GM20431 (cell line): Measurements from ENCODE around the gene TMEM202.
"Not testable (repeated sequence)": the region's sequence is repeated elsewhere in the genome, so short reads cannot be mapped to it uniquely, and the experiment has no call there.

Experiments
- in situ Hi-C: fragments of 300-500 bp; cut with MseI, MboI; formaldehyde crosslinking; loops from one replicate; pipeline ENCODE4 v1.15.0; 2020; ENCODE audit warnings: low sequenced_read_pairs; ENCODE audit not compliant: unreplicated experiment

Gene TMEM202

GRCh38 chr15:72396331-72396730, 1.8 kb upstream of the TMEM202 start:
- in situ Hi-C loops = not testable (repeated sequence)

DNA sequence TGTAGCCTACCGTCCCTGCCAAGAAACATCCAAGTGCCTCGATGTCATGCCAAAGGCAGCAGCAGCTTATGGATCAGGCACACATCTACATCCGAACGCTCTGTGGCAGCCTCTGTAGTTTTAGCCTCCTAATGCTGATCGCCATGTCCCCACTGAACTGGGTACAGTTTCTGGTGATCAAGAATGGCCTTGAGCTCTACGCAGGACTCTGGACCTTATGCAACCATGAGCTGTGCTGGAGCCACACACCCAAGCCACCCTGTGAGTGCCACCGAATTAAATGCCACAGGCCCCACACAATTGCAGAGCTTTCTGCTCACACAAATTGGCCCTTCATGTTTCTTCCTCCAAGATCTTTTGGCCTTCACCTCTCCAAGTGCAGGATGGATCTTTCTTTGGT, 543 bp downstream of the TMEM202 start:
- in situ Hi-C loops = no loop called here

GRCh38 chr15:72402726-72403125, 4.6 kb downstream of the TMEM202 start:
- in situ Hi-C loops = no loop called here

- in situ Hi-C loops = no loop called here
Observed at GRCh38 chr15:72404356-72404755, 6.3 kb downstream of the TMEM202 start.

- in situ Hi-C loops = no loop called here
Observed at GRCh38 chr15:72404841-72405240, 6.7 kb downstream of the TMEM202 start.

GRCh38 chr15:72406936-72407335, 8.8 kb downstream of the TMEM202 start:
- in situ Hi-C loops = no loop called here

- in situ Hi-C loops = no loop called here
Observed at GRCh38 chr15:72411111-72411510, 13.0 kb downstream of the TMEM202 start.

- in situ Hi-C loops = no loop called here
Observed at GRCh38 chr15:72411544-72411943, 13.4 kb downstream of the TMEM202 start.

GRCh38 chr15:72413337-72413736, 15.2 kb downstream of the TMEM202 start:
- in situ Hi-C loops = not testable (repeated sequence)

DNA sequence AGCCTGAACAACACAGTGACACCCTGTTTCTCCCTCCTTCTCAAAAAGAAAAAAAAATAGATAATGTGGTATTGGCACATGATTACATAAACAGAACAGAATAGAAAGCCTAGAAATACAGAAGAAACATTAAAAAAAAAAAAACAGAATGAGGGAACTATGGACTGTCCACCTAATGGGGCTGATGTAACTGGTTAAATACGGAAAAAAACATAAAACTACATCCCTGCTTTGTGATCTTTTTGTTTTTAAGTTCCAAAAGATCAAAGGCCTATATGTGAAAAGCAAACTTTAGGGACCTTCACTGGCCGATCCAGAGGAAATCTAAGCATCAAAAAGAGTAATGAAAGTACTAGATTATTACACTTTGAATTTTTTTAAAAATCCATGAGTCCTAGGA, 17.2 kb downstream of the TMEM202 start:
- in situ Hi-C loops = no loop called here

GRCh38 chr15:72419768-72420167, 21.7 kb downstream of the TMEM202 start:
- in situ Hi-C loops = not testable (repeated sequence)

GRCh38 chr15:72420576-72420975, 22.5 kb downstream of the TMEM202 start:
- in situ Hi-C loops = no loop called here

DNA sequence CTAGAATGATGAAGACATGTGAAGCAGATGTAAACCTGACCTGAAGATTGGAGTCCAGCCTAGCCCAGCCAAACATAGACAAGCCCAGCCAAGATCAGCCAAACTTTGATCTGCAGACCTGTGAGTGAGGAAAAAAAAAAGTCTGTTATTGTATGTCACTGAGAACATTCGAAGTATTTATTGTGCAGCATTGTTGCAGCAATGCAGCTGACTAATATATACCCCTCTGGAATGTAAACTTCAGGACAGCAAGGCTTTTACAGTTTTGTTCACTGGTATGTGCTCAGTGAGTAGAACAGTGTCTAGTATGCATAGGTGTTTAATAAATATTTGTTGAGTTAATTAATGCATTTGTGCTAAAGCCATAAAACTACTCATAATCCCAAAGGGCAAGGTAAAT, 23.4 kb downstream of the TMEM202 start:
- in situ Hi-C loops = no loop called here

DNA sequence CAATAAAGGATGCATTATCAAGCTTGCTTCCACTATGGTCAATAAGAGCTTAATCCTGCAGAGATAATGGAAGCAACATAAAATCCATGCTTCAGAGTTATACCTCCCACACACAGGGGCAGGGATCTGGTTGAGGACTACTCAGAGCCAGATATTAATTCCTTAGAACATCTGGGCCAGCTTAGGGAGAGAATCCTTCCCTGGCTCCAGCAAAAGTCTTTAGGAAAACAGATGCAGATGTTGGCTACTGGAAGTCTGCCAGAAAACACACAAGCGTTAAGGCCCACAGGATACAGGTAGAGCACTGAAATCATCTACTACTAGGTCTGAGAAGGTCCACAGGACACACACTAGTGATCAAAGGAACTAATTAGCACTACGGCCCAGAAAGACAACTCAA, 25.2 kb downstream of the TMEM202 start:
- in situ Hi-C loops = no loop called here

DNA sequence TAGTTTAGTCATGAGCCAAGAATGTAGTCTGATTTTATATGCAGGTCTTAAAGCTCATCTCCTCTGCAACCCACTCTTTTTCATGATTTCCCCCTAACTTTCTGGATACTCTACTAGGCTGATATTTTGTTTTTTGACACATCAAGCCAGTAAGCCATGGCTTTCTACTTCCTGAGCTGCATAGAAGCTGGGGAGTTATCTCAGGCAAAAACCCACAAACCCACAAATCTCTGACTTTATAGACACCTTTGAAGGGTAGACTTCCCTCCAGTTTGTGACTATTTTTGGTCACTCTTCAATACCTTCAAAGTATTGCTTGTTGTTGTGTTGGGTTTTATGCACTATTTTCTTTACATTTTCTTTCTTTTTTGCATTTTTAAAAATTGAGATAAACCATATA, 28.6 kb downstream of the TMEM202 start:
- in situ Hi-C loops = no loop called here

DNA sequence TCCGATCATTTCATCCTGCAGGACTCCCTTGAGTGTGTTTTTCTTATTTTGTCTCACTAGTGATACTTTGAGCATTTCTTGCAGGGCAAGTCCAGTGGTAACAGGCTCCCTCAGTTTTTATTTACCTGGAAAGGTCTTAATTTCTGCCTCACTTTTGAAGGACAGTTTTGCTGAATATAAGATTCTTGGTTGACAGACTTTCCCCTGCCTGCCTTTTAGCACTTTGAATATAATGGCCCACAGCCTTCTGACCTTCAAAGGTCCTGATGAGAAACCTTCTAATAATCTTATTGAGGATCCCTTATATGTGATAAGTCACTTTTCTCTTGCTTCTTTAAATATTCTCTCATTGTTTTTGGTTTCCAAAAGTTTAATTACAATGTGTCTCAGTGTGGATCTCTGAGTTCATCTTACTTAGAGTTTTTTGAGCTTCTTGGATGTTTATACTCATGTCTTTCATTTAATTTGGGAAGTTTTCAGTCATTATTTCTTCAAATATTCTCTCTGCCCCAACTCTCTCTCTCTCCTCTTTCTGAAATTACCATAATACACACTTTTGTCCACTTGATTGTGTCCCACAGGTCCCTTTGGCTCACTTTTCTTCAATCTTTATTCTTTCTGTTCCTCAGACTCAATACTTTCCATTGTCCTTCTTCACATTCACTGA, 39.7 kb downstream of the TMEM202 start:
- in situ Hi-C loops = no loop called here

DNA sequence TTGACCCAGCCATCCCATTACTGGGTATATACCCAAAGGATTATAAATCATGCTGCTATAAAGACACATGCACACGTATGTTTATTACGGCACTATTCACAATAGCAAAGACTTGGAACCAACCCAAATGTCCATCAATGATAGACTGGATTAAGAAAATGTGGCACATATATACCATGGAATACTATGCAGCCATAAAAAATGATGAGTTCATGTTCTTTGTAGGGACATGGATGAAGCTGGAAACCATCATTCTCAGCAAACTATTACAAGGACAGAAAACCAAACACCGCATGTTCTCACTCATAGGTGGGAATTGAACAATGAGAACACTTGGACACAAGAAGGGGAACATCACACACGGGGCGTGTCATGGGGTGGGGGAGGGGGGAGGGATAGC, 44.7 kb downstream of the TMEM202 start:
- in situ Hi-C loops = not testable (repeated sequence)

- in situ Hi-C loops = no loop called here
Observed at GRCh38 chr15:72445426-72445825, 47.3 kb downstream of the TMEM202 start.

DNA sequence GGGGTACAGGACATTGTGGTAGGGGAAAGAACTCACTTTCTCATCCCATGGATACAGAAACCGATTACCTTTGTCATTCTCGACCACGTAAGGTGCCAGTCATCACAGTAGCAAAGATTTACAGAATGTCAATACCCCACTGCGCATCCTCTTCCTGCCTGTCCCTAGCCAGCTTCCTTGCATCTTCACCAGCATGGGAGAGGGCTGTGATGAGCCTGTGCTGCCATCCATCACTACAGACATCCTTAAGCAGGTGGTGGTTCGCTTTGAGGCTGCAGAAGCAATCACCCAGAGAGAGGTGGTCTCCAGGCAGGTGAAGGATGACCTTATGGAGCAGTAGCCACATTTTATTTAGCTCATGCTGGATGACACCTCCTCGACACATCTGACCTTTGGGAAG, 52.7 kb downstream of the TMEM202 start:
- in situ Hi-C loops = no loop called here

DNA sequence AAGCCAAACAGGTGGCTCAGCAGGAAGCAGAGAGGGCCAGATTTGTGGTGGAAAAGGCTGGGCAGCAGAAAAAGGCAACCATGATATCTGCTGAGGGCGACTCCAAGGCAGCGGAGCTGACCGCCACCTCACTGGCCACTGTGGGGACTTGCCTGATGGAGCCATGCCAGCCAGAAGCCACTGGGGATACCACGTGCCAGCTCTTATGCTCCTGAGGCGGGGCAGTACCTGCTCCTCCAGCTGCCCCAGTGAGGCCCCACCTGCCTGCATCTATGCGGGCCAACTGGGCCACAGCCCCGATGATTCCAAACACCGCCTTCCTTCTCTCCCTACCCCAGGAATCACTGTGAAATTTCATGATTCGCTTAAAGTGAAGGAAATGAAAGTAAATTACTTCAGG, 53.1 kb downstream of the TMEM202 start:
- in situ Hi-C loops = no loop called here

DNA sequence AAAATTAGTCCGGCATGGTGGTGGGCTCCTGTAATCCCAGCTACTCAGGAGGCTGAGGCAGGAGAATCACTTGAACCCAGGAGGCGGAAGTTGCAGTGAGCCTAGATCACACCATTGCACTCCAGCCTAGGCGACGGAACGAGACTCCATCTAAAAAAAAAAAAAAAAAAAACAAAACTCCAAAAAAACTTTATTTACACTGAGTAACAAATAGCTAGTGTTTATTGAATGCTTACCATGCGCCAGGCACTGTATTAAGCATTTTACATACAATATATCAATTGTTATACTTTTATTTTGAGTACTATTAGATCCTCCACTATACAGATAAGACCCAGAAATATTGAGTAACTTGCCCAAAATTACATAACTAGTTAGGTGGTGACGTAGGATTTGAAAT, 58.6 kb downstream of the TMEM202 start:
- in situ Hi-C loops = no loop called here
